ENCODE data around the gene PRKAG2. TPM values are rescaled to one million over a fixed set of nuclear protein-coding genes. Genes with fewer than 3 reads are reported as not detected.

The PRKAG2 gene
- total and polyA plus RNA-seq, 2 of the 8 experiments (the other 6 are each of a cell fraction or from before 2014, with no cell fraction given): 7.5 to 18.1 TPM

- H3K14ac ChIP-seq (ENCODE audit: insufficient read length): no peak overlapping the region
- WGBS, 2 experiments (ENCODE audit: extremely low coverage in 1 of 2, insufficient coverage in 1 of 2, insufficient read length in 1 of 2, insufficient replicate concordance in 2 of 2, low coverage in 1 of 2, low lambda C conversion rate in 2 of 2, missing lambda C conversion rate in 1 of 2): 89% methylated on average over 11 of the region's 11 CpGs; no CpG with 5 or more reads in 1 of the 2 experiments
- H2BK15ac ChIP-seq (ENCODE audit: low read length): no peak overlapping the region
- no peak overlapping the region for H3K4me2 ChIP-seq (ENCODE audit: insufficient read depth in 1 of 2, low read depth in 2 of 2, low read length in 2 of 2)
- TF ChIP-seq EGR1 (IDR thresholded peaks at IDR 0.05; ENCODE audit: borderline replicate concordance, low read depth, low read length): no peak
- TF ChIP-seq NRF1 (IDR thresholded peaks at IDR 0.05; ENCODE audit: low read depth, low read length): no peak
- no peak for TF ChIP-seq SP4 (IDR thresholded peaks at IDR 0.05; ENCODE audit: low read length)
- TF ChIP-seq, protein P1, sequence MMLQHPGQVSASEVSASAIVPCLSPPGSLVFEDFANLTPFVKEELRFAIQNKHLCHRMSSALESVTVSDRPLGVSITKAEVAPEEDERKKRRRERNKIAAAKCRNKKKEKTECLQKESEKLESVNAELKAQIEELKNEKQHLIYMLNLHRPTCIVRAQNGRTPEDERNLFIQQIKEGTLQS (IDR thresholded peaks at IDR 0.05; ENCODE audit: insufficient read depth, low read depth, low read length): no peak
- TF ChIP-seq ZNF274 (IDR thresholded peaks at IDR 0.05; ENCODE audit: borderline replicate concordance, extremely low read depth, low read length): no peak
- no peak for TF ChIP-seq EP300 (IDR thresholded peaks at IDR 0.05; ENCODE audit: borderline replicate concordance in 1 of 2, low read depth in 2 of 2, low read length in 2 of 2)
- no peak for TF ChIP-seq SAP30 (IDR thresholded peaks at IDR 0.05; ENCODE audit: insufficient read depth, insufficient replicate concordance, low read length)
- TF ChIP-seq HDAC6 (IDR thresholded peaks at IDR 0.05; ENCODE audit: low read depth, low read length): no peak
- H3K4me1 ChIP-seq (replicated peaks in 1 of 4; ENCODE audit: control insufficient read depth in 3 of 4, insufficient read depth in 4 of 4, low read length in 3 of 4): no peaks in the 10 kb centered on the region
- CTCF ChIA-PET (ENCODE audit: partially characterized antibody): interaction anchor here (0.6 to 2.8 kb wide), 8 partner anchors 9 to 166 kb away, joined by 3 to 16 read pairs (median 4); no protein-coding TSS in a partner anchor
- H2BK12ac ChIP-seq (ENCODE audit: low read depth, low read length): no peak overlapping the region
- H2AK5ac ChIP-seq (ENCODE audit: low read depth, low read length): no peak overlapping the region
- FAIRE-seq: no peak
- no peak overlapping the region for H4K91ac ChIP-seq (replicated peaks; ENCODE audit: insufficient read length, low read length)
- peaks cover under 1% of the 10 kb centered on the region; the same call in 1 of the 2 replicates for H3K23me2 ChIP-seq (ENCODE audit: low read depth, low read length)
- no peak overlapping the region for H3K4ac ChIP-seq (replicated peaks; ENCODE audit: insufficient read length, low read depth, low read length)
- no peak overlapping the region for H3K27ac ChIP-seq (ENCODE audit: low read depth, low read length)
- no peak overlapping the region for H3K4me3 ChIP-seq (ENCODE audit: extremely low read depth in 1 of 4, insufficient read depth in 2 of 4, low read depth in 3 of 4, low read length in 4 of 4)
- no peaks in the 10 kb centered on the region for H3K79me2 ChIP-seq (ENCODE audit: control insufficient read depth in 1 of 2, insufficient read depth in 2 of 2, low read length in 2 of 2)
- H3K36me3 ChIP-seq (ENCODE audit: control insufficient read depth in 2 of 4, insufficient read depth in 4 of 4, low read length in 3 of 4): no peaks in the 10 kb centered on the region
- no peak overlapping the region for H4K8ac ChIP-seq (ENCODE audit: extremely low read depth, insufficient read depth, low read length)
- H2BK20ac ChIP-seq (ENCODE audit: low read length): no peak overlapping the region
- H3K23ac ChIP-seq (ENCODE audit: insufficient read length): no peak overlapping the region
- no peak overlapping the region for H3K9ac ChIP-seq (replicated peaks in 1 of 4; ENCODE audit: extremely low read depth in 1 of 4, low read depth in 3 of 4, low read length in 3 of 4)
- no peak overlapping the region for H3K56ac ChIP-seq (replicated peaks; ENCODE audit: insufficient read length, low read depth, low read length)
- H3K27me3 ChIP-seq (replicated peaks in 1 of 4; ENCODE audit: control insufficient read depth in 3 of 4, extremely low read depth in 1 of 4, insufficient read depth in 3 of 4, low read length in 3 of 4): no peaks in the 10 kb centered on the region
- H2AFZ ChIP-seq (ENCODE audit: low read length): no peak overlapping the region
- POLR2A ChIA-PET (ENCODE audit: partially characterized antibody): no interaction called here
- no peak for DNase-seq (ENCODE audit: low read depth in 1 of 2, low spot score in 2 of 2)
- H3K9me3 ChIP-seq (ENCODE audit: insufficient read depth in 2 of 2, low read depth in 1 of 2, low read length in 1 of 2): no peaks in the 10 kb centered on the region
- H3K79me1 ChIP-seq (ENCODE audit: low read depth, low read length): peaks cover 3% of the 10 kb centered on the region; the same call in 1 of the 2 replicates
- peaks cover 0 to 1% of the 10 kb centered on the region in 2 experiments for H4K20me1 ChIP-seq (replicated peaks in 1 of 2; ENCODE audit: control insufficient read depth in 1 of 2, insufficient read depth in 2 of 2, low read length in 2 of 2)
- H4K5ac ChIP-seq (ENCODE audit: insufficient read length, low read depth, low read length): no peak overlapping the region
- H2BK5ac ChIP-seq (ENCODE audit: low read depth, low read length): no peak overlapping the region
- no peak overlapping the region for H2BK120ac ChIP-seq (replicated peaks; ENCODE audit: low read depth, low read length)
- H3K18ac ChIP-seq (ENCODE audit: extremely low read depth, low read length): no peak overlapping the region
Measured at GRCh38 chr7:151611041-151611440, 265.9 kb downstream of the PRKAG2 start.

All from H1 (cell line).